Ectodermal cell (in vitro differentiated cells): ENCODE data around the gene TSPAN5.
"Not testable (repeated sequence)": the region's sequence is repeated elsewhere in the genome, so short reads cannot be mapped to it uniquely, and the experiment has no call there.

ENCODE experiments used
- H3K27ac ChIP-seq: 2 replicates; pipeline ENCODE4 v1.7.0; 2013; ENCODE audit warnings: mild to moderate bottlenecking, low read depth, low read length; ENCODE audit not compliant: insufficient read depth, poor library complexity, severe bottlenecking
- H3K27me3 ChIP-seq: 2 replicates; pipeline ENCODE4 v1.7.0; 2013; ENCODE audit warnings: mild to moderate bottlenecking, low read length; ENCODE audit not compliant: insufficient read depth, control insufficient read depth, poor library complexity, severe bottlenecking
- H3K36me3 ChIP-seq: one replicate; pipeline ENCODE4 v1.7.0; 2013; ENCODE audit warnings: low read length; ENCODE audit not compliant: control insufficient read depth, insufficient read depth
- H3K4me1 ChIP-seq: one replicate; pipeline ENCODE4 v1.7.0; 2013; ENCODE audit warnings: low read length; ENCODE audit not compliant: control insufficient read depth, insufficient read depth
- H3K4me3 ChIP-seq: 2 replicates; pipeline ENCODE4 v1.7.0; 2013; ENCODE audit warnings: low read depth, low read length, control low read depth; ENCODE audit not compliant: insufficient read depth
- H3K9me3 ChIP-seq: 2 replicates; pipeline ENCODE4 v1.7.0; 2013; ENCODE audit warnings: mild to moderate bottlenecking, low read length, moderate library complexity; ENCODE audit not compliant: control insufficient read depth
- WGBS, 2 experiments: methylation state at CpG; one replicate each; pipeline ENCODE4 v1.1.7; 2013; ENCODE audit warnings: missing lambda C conversion rate in 2 of 2; 5-methylcytosine and 5-hydroxymethylcytosine counted together

Gene TSPAN5

DNA sequence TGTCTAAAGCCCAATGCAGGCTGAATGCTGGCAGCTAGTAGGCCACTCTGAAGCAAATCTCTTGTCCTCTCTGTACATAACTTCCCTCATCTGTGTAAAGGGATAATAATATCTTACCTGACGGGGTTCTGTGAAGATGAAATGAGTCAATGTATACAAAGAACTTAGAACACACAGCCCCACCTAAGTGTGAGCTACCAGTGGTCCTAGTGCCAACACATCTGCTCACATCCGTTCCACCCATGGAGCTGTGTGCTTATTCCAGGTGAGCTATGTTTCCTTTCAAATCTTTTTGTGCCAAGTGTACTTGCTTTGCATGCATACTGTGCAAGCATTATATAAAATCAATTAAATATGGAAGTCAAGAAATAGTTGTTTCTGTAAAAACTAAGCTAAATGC, 116.4 kb downstream of the TSPAN5 start:
- no peaks in the 10 kb centered on the region for H3K36me3 ChIP-seq
- peaks cover 6% of the 10 kb centered on the region for H3K4me1 ChIP-seq
- no peaks in the 10 kb centered on the region for H3K27me3 ChIP-seq
- no peak overlapping the region for H3K4me3 ChIP-seq
- no peaks in the 10 kb centered on the region for H3K9me3 ChIP-seq
- no peak overlapping the region for H3K27ac ChIP-seq
- 97 to 98% methylated on average over 2 of the region's 2 CpGs for WGBS, 2 experiments

DNA sequence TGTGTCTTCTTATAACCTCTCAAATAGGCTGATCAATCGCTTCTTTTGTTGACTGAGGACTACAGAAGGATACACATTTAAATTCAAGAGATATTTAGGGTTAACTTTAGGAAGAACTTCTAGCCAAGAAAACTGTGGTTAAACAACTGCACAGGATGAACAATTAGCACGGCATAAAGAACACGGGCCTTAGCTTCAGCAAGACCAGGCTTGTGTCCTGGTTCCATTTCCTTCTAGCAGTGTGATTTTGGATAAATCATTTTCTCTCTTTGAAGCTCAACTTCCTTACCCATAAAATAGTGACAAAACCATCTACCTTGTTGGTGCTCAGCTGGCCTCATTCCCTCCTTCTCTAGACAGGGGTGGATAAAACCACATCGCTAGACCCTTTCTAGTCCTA, 117.6 kb downstream of the TSPAN5 start:
- H3K4me1 ChIP-seq, result peaks cover 11% of the 10 kb centered on the region
- H3K36me3 ChIP-seq, result no peaks in the 10 kb centered on the region
- no peak overlapping the region for H3K4me3 ChIP-seq
- H3K27ac ChIP-seq, result no peak overlapping the region
- no peaks in the 10 kb centered on the region for H3K27me3 ChIP-seq
- H3K9me3 ChIP-seq, result no peaks in the 10 kb centered on the region
- WGBS, 2 experiments, result 94 to 97% methylated on average over 4 of the region's 4 CpGs

DNA sequence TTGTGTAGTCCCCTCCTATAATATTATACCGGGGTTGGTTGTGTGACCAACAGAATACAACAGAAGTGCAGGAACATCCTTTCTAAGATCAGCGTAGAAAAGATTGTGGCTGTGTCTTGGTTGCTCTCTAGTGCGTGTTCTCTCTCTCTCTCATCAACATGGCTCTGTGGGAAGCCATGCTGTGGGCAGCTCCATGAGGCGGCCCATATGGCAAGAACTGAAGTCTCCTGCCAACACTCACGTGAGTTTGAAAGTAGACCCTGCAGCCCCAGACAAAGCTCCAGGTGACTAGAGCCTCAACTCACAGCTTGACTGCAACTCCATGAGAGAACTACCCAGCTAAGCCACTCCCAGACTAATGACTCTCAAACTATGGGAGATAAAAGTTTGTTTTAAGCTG, 118.7 kb downstream of the TSPAN5 start:
- H3K4me1 ChIP-seq, result peaks cover 11% of the 10 kb centered on the region
- no peaks in the 10 kb centered on the region for H3K27me3 ChIP-seq
- no peak overlapping the region for H3K4me3 ChIP-seq
- WGBS, 2 experiments, result 90 to 92% methylated on average over 5 of the region's 5 CpGs
- no peak overlapping the region for H3K27ac ChIP-seq
- no peaks in the 10 kb centered on the region for H3K36me3 ChIP-seq
- no peaks in the 10 kb centered on the region for H3K9me3 ChIP-seq

DNA sequence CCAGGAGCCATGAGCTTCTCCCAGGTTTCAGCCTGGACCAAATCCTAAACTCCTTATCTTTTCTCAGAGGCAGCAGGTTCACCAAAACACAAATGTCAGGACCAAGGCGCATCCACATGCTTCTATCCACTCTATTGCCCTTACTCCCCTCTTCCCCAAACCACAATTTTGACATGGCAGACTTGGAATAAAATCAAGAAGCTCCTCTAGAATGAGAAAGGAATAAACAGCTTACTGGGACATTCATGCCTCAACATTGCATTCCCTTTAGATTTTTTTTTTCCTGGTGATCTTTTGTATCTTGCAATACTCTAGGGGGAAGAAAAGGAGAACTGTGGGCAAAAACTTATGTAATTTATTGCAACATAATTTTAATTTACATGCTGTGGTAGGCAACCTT, 119.1 kb downstream of the TSPAN5 start:
- no peak overlapping the region for H3K4me3 ChIP-seq
- peaks cover 11% of the 10 kb centered on the region for H3K4me1 ChIP-seq
- no peaks in the 10 kb centered on the region for H3K27me3 ChIP-seq
- H3K9me3 ChIP-seq, result no peaks in the 10 kb centered on the region
- H3K36me3 ChIP-seq, result no peaks in the 10 kb centered on the region
- 91 to 100% methylated on average over 1 of the region's 1 CpG for WGBS, 2 experiments
- no peak overlapping the region for H3K27ac ChIP-seq

DNA sequence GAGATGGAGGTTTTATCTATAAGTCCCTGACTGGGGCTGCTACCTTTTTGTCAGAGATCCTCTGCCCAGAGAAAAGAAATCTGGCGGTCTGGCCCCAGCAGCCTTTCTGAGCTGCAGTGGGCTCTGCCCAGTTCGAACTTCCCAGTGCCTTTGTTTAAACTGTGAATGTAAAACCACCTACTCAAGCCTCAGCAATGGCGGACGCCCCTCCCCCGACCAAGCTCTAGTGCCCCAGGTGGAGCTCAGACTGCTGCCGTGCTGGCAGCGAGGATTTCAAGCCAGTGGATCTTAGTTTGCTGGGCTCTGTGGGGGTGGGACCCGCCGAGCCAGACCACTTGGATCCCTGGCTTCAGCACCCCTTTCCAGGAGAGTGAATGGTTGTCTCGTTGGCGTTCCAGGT, 121.8 kb downstream of the TSPAN5 start:
- 69 to 70% methylated on average over 11 of the region's 11 CpGs for WGBS, 2 experiments
- no peak overlapping the region for H3K27ac ChIP-seq
- no peak overlapping the region for H3K4me3 ChIP-seq
- H3K4me1 ChIP-seq, result peaks cover 11% of the 10 kb centered on the region
- no peaks in the 10 kb centered on the region for H3K27me3 ChIP-seq
- no peaks in the 10 kb centered on the region for H3K36me3 ChIP-seq
- H3K9me3 ChIP-seq, result no peaks in the 10 kb centered on the region

DNA sequence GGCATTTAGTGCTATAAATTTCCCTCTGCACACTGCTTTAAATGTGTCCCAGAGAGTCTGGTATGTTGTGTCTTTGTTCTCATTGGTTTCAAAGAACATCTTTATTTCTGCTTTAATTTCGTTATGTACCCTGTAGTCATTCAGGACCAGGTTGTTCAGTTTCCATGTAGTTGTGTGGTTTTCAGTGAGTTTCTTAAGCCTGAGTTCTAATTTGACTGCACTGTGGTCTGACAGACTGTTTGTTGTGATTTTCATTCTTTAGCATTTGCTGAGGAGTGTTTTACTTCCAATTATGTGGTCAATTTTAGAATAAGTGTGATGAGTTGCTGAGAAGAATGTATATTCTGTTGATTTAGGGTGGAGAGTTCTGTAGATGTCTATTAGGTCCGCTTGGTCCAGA, 124.3 kb downstream of the TSPAN5 start:
- WGBS, 2 experiments, result 93 to 95% methylated on average over 2 of the region's 2 CpGs

DNA sequence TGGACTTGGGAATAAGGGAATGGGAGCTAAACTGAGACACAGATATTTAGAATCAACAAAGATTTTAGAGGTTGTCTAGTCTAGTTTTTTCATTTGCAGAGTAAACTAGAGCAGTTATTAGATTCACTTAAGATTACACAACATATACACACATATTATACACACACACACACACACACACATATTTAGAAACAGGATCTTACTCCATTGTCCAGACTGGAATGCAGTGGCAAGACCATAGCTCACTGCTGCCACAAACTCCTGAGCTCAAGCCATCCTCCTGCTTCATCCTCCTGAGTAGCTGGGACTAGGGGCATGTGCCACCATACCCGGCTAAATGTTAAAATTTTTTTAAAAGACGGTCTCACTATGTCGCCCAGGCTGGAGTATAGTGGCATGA, 127.8 kb downstream of the TSPAN5 start:
- Histone ChIP-seq H3K4me1 (no peaks in the 10 kb centered on the region), H3K4me3 (no peak overlapping the region), H3K27me3 (no peaks in the 10 kb centered on the region), H3K36me3 (no peaks in the 10 kb centered on the region), H3K9me3 (no peaks in the 10 kb centered on the region), H3K27ac (no peak overlapping the region)
- 73 to 80% methylated on average over 3 of the region's 3 CpGs for WGBS, 2 experiments

More for the DNA sequence above, 124.3 kb downstream of the TSPAN5 start:
- peaks cover 11% of the 10 kb centered on the region for H3K4me1 ChIP-seq
- not testable (repeated sequence) for H3K27me3 ChIP-seq, H3K4me3 ChIP-seq, H3K9me3 ChIP-seq, H3K27ac ChIP-seq, H3K36me3 ChIP-seq

DNA sequence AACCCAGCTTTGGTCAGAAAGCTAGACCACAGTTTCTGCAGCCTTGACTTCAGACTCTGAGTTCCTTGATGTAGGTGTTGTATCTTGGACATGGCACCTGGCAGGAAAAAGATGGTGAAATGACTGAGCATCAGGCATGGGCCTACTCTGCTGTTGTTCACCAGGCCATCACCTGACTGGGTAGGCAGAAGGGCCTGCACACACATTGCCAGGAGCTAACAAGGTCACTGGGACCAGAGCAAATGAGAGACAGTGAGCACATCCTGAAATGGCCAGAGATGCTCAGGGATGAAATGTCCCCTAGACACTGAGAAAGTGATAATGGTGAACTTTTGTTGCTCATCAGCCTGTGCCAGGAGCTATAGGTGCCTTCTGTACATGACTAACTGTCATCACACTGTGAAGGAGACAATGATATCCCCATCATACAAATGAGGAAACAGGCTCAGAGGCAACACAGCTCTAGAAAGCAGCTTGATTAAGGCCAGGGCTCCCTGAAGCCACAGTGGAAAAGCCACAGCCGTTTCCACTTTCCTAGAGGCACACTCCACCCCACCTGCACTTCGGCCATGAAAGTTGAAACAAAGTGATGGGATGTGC, 128.3 kb downstream of the TSPAN5 start:
- no peaks in the 10 kb centered on the region for H3K9me3 ChIP-seq
- H3K27ac ChIP-seq, result no peak overlapping the region
- H3K27me3 ChIP-seq, result no peaks in the 10 kb centered on the region
- no peaks in the 10 kb centered on the region for H3K4me1 ChIP-seq
- H3K4me3 ChIP-seq, result no peak overlapping the region
- H3K36me3 ChIP-seq, result no peaks in the 10 kb centered on the region
- WGBS, 2 experiments, result 96 to 100% methylated on average over 1 to 2 of the region's 2 CpGs

DNA sequence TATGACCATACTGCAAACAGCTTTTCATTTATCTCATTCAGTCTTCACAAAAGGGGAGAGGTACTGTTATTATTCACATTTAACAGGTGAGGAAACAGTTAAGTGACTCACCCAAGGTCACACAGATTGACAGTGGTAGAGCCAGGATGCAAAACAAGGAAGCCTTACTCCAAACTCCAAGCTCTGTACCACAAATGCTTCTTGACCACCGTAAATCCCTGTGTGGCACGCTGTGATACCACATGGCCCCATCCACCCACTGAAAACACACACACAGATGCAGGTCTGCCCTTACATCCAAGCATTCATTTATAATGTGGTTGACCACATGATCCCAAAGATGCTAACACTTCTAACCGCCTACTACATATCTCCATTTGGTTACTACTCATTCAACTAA, 129.5 kb downstream of the TSPAN5 start:
- 93 to 97% methylated on average over 3 of the region's 3 CpGs for WGBS, 2 experiments

DNA sequence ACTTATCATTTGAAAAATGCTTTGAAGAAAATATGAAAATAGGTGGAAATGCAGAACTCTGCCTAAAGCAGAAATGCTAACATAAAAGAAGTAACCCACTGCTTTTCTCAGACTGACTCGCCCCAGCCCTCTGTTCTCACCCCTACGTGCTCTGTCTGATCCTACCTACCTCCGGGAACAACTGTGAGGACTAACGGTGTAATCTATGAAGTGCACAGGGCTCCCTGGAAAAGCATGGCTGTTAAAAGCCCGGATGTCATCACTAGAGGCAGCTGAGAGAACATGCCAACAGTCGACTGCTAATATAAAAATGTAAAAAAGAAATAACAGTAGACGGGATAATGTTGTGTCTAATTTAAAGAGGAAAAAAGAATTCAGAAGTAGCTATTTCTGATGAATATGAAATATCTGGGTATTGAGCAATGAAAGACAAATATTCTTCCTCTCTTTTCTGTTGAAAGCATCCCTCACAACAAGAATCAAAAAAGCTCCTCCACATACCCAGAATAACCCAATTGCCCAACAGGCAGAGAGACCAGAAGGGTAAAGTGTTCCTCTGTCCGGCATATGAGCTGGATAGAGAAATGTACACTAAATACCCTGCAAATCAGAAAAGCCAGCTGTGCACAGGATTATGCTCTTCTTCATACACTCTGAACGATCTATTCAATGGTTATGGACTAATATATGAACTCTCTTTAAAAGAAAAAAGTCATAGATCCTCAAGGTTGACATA, 130.7 kb downstream of the TSPAN5 start:
- Histone ChIP-seq H3K4me1 (peaks cover 5% of the 10 kb centered on the region), H3K4me3 (no peak overlapping the region), H3K36me3 (no peaks in the 10 kb centered on the region), H3K27ac (no peak overlapping the region), H3K9me3 (no peaks in the 10 kb centered on the region), H3K27me3 (no peaks in the 10 kb centered on the region)
- 90 to 93% methylated on average over 9 of the region's 9 CpGs for WGBS, 2 experiments

More for the DNA sequence above, 129.5 kb downstream of the TSPAN5 start:
- Histone ChIP-seq H3K27ac (no peak overlapping the region), H3K4me1 (no peaks in the 10 kb centered on the region), H3K27me3 (no peaks in the 10 kb centered on the region), H3K36me3 (no peaks in the 10 kb centered on the region), H3K4me3 (no peak overlapping the region), H3K9me3 (no peaks in the 10 kb centered on the region)
